ENCODE measurements around the gene SDK2.

SDK2 gene, protein sequence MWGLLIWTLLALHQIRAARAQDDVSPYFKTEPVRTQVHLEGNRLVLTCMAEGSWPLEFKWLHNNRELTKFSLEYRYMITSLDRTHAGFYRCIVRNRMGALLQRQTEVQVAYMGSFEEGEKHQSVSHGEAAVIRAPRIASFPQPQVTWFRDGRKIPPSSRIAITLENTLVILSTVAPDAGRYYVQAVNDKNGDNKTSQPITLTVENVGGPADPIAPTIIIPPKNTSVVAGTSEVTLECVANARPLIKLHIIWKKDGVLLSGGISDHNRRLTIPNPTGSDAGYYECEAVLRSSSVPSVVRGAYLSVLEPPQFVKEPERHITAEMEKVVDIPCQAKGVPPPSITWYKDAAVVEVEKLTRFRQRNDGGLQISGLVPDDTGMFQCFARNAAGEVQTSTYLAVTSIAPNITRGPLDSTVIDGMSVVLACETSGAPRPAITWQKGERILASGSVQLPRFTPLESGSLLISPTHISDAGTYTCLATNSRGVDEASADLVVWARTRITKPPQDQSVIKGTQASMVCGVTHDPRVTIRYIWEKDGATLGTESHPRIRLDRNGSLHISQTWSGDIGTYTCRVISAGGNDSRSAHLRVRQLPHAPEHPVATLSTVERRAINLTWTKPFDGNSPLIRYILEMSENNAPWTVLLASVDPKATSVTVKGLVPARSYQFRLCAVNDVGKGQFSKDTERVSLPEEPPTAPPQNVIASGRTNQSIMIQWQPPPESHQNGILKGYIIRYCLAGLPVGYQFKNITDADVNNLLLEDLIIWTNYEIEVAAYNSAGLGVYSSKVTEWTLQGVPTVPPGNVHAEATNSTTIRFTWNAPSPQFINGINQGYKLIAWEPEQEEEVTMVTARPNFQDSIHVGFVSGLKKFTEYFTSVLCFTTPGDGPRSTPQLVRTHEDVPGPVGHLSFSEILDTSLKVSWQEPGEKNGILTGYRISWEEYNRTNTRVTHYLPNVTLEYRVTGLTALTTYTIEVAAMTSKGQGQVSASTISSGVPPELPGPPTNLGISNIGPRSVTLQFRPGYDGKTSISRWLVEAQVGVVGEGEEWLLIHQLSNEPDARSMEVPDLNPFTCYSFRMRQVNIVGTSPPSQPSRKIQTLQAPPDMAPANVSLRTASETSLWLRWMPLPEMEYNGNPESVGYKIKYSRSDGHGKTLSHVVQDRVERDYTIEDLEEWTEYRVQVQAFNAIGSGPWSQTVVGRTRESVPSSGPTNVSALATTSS (N-terminal part only)

DNA sequence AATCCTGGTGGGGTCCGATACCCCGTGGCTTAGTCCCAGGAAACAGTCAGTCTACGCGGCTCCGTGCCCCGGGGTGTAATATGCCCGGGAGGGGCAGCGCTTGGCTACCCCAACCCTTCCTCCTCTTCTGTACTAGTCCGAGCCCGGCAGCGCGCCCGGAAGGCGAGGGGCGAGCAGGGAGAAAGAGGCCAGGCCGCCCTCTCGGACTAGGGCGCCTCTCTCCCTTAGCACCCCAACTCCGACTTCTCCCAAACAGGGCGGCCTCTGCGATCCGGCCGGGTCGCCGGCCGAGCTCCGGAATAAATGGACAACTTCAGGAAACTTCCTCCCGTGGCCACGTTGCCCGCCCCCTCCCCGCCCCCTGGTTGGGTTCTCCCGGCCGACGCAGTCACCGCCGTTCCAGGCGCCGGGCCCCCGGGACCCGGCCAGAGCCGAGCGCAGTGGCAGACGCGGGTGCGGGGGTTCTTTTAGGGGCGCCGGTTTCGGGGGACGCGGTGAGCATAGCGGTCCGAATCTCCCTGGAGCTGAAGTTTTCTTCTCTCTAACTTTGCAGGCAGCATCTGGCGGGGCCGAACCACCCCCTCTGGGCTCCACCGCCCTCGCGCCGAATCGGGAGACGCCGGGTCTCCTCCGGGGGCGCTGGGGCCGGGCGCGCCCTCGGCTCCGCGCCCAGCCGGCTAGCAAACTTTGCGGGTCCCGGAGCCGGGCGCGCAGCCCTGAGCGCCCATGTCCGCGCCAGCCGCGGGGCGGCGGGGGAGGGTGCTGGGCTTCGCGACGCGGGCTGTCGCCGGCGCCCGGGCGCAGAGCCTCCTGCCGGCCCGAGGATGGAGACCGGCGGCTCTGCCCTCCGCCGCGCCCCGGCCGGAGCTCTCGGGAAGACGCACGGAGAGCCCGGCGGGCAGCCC lies at the start of gene SDK2:
Gene SDK2 (minus strand): TSS at position 301 of the 905 bp plus-strand sequence. CDS start 357 bp downstream, outside the sequence.
- peak within 1 kb of the TSS; percentile 65 for H3K4me3 ChIP-seq (ENCODE audit: low read length)
- peak; percentile 34 for DNase-seq (ENCODE audit: low read depth)
- TF ChIP-seq, protein P1, sequence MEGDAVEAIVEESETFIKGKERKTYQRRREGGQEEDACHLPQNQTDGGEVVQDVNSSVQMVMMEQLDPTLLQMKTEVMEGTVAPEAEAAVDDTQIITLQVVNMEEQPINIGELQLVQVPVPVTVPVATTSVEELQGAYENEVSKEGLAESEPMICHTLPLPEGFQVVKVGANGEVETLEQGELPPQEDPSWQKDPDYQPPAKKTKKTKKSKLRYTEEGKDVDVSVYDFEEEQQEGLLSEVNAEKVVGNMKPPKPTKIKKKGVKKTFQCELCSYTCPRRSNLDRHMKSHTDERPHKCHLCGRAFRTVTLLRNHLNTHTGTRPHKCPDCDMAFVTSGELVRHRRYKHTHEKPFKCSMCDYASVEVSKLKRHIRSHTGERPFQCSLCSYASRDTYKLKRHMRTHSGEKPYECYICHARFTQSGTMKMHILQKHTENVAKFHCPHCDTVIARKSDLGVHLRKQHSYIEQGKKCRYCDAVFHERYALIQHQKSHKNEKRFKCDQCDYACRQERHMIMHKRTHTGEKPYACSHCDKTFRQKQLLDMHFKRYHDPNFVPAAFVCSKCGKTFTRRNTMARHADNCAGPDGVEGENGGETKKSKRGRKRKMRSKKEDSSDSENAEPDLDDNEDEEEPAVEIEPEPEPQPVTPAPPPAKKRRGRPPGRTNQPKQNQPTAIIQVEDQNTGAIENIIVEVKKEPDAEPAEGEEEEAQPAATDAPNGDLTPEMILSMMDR (IDR thresholded peaks at IDR 0.05; ENCODE audit: insufficient read depth, low read depth, low read length, missing control alignments): no peak

DNA sequence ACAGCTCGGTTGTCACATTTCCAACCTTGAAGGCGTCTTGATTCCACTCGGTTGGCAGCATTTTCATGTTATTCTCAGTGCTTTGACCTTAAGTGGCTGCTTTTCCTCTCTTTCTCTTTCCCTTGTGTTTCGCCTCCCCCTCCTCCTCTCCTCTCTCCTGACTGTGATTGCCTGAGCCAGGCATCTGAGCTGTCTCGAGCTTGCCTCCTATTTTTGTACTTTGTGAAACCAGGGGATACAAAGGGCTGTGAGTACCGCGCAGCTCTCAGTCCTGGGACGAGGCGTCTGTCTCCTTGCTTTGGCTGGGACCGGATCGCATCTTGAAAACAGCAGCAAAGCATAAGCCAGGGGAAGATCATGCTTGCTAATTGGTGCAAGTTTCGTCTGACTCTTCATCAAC lies 48.8 kb upstream of the SDK2 start:
- H3K4me3 ChIP-seq (ENCODE audit: low read length): no peak overlapping the region
- TF ChIP-seq, protein P1 (IDR thresholded peaks at IDR 0.05; ENCODE audit: insufficient read depth, low read depth, low read length, missing control alignments): no peak
- DNase-seq (ENCODE audit: low read depth): no peak

DNA sequence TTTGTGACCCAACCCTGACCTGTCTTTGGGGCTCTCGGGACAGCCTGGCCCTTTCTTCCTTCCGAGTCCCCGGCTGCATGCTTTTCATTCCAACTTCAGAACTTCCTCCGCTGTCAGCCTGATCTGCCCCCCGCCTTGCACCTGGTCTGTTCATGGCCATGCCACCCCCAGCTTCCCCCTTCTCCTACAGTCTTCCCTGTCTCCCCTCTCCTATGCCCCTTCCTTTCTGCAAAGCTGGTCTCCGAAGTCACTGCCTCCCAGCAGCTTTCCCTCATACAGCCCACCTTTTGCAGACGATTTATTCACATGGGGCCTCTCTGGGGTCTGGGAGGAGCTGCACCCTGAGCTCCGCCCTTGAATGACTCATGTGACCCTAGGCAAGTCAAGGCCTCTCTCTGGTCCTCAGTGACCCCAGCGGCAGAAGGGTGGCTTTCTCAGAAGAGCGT lies 47.1 kb upstream of the SDK2 start:
- TF ChIP-seq, protein P1 (IDR thresholded peaks at IDR 0.05; ENCODE audit: insufficient read depth, low read depth, low read length, missing control alignments): no peak
- no peak overlapping the region for H3K4me3 ChIP-seq (ENCODE audit: low read length)
- DNase-seq (ENCODE audit: low read depth): no peak

DNA sequence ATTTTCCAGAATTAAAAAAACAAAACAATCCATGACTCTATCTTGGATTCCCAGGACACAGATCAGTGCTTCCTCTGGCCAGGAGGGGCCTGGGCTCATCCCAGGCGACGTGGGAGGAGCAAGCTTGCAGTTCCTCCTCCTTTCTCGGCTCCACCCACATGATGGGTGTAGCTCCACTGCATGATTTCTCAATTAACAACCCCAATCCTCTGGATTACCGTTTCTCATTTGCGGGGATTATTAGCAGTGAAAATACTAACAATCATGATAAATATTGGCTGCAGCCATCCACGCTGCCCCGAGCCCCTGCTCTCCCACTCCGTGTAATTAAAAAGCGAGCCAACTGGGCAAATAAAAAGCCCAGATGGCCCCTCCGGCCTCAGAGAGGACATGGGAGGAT lies 46.4 kb upstream of the SDK2 start:
- DNase-seq (ENCODE audit: low read depth): no peak
- no peak overlapping the region for H3K4me3 ChIP-seq (ENCODE audit: low read length)
- TF ChIP-seq, protein P1 (IDR thresholded peaks at IDR 0.05; ENCODE audit: insufficient read depth, low read depth, low read length, missing control alignments): no peak

DNA sequence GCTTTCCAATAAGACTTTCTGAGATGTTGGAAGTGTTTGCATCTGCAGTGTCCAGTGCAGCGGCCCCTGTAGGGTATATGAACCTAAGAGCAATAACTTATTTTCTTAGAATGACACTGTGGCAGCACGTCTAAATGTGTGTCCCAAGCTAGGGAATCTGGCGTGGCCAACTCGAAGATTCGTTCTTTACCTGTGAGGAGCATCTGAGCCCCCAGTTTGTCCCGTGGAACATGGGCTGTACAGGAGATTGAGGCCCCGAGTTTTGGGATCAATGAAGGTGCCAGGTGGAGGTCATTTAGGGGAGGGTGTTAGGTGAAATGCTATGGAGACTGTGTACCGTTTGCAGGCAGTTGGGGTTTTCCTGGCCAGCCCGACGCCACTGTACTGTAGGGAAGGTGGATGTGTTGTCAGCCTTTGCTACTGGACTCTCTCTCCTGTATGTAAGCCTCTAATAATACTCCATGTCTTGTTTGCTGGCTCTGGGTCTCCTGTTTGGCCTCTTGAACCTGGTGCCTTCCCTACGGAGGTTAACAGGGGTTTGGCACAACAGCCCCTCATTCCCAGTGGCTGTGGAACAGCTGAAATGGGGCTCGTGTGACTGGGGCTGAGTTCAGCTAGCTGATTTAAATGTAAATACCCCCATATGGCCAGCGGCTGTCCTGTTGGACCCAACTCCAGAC lies 45.5 kb upstream of the SDK2 start:
- TF ChIP-seq, protein P1 (IDR thresholded peaks at IDR 0.05; ENCODE audit: insufficient read depth, low read depth, low read length, missing control alignments): no peak
- DNase-seq (ENCODE audit: low read depth): no peak
- no peak overlapping the region for H3K4me3 ChIP-seq (ENCODE audit: low read length)

Data from epithelial cell of esophagus (primary cell).